CD14-positive monocyte (primary cell): ENCODE measurements around the gene DUSP3. TPM values are rescaled to one million over a fixed set of nuclear protein-coding genes. Genes with fewer than 3 reads are reported as not detected.

Experiments used
- DNase-seq, 3 donors: peaks; one replicate each; pipeline ENCODE4 v3.0.0-alpha.2; 2011 to 2022
- H2AFZ ChIP-seq: 2 replicates; pipeline ENCODE4 v1.6.0; 2012; ENCODE audit warnings: mild to moderate bottlenecking, low read depth, low read length, inconsistent platforms; ENCODE audit not compliant: insufficient read depth, poor library complexity, severe bottlenecking
- H3K27ac ChIP-seq, 2 donors: 1 replicate in 1 of 2; 2 replicates in 1 of 2; pipeline ENCODE4 v1.5.1; 2012 to 2013; ENCODE audit warnings: low read length in 2 of 2, control low read depth in 1 of 2, inconsistent platforms in 1 of 2, low read depth in 1 of 2, mild to moderate bottlenecking in 1 of 2
- H3K27me3 ChIP-seq, 2 donors: one replicate each; pipeline versions ENCODE4 v1.6.0 to v1.6.1; 2011 to 2013; ENCODE audit warnings: low read length in 2 of 2; ENCODE audit not compliant: control insufficient read depth in 2 of 2, insufficient read depth in 2 of 2
- H3K36me3 ChIP-seq, 2 donors: replicated peaks in 1 of 2; 1 replicate in 1 of 2; 2 replicates in 1 of 2; pipeline versions ENCODE4 v1.5.1 to v1.6.1; 2012 to 2013; ENCODE audit warnings: low read length in 2 of 2, control low read depth in 1 of 2, inconsistent platforms in 1 of 2, mild to moderate bottlenecking in 1 of 2; ENCODE audit not compliant: insufficient read depth in 2 of 2, control insufficient read depth in 1 of 2
- H3K4me1 ChIP-seq, 2 donors: 1 replicate in 1 of 2; 2 replicates in 1 of 2; pipeline versions ENCODE4 v1.5.1 to v1.6.1; 2012 to 2013; ENCODE audit warnings: low read length in 2 of 2, control low read depth in 1 of 2, inconsistent platforms in 1 of 2, mild to moderate bottlenecking in 1 of 2, moderate library complexity in 1 of 2; ENCODE audit not compliant: insufficient read depth in 2 of 2, control insufficient read depth in 1 of 2
- H3K4me2 ChIP-seq: replicated peaks from 2 replicates; pipeline ENCODE3; 2012; ENCODE audit warnings: low read length, moderate library complexity, mild to moderate bottlenecking; ENCODE audit not compliant: poor library complexity, severe bottlenecking; ENCODE audit errors: extremely low read depth
- H3K4me3 ChIP-seq, 3 experiments: fragments of 200-600 bp in 1 of 3; sonication (generic) in 1 of 3; replicated peaks in 1 of 3; 1 replicate in 2 of 3; 2 replicates in 1 of 3; pipeline ENCODE4 v1.5.1; 2011 to 2013; ENCODE audit warnings: low read length in 3 of 3, mild to moderate bottlenecking in 3 of 3, control low read depth in 2 of 3, low read depth in 2 of 3, inconsistent platforms in 1 of 3, moderate library complexity in 1 of 3
- H3K79me2 ChIP-seq: 2 replicates; pipeline ENCODE4 v1.6.0; 2012; ENCODE audit warnings: mild to moderate bottlenecking, control low read depth, inconsistent platforms, low read length, moderate library complexity; ENCODE audit not compliant: insufficient read depth
- H3K9ac ChIP-seq: 2 replicates; pipeline ENCODE4 v1.6.0; 2017; ENCODE audit warnings: low read length, mild to moderate bottlenecking; ENCODE audit not compliant: insufficient read depth, poor library complexity, severe bottlenecking
- H3K9me3 ChIP-seq, 2 donors: replicated peaks in 1 of 2; 1 replicate in 1 of 2; 2 replicates in 1 of 2; pipeline versions ENCODE4 v1.5.1 to v1.6.1; 2012 to 2013; ENCODE audit warnings: low read length in 2 of 2, control low read depth in 1 of 2; ENCODE audit not compliant: control insufficient read depth in 1 of 2, insufficient read depth in 1 of 2
- H4K20me1 ChIP-seq: 2 replicates; pipeline ENCODE4 v1.6.0; 2012; ENCODE audit warnings: mild to moderate bottlenecking, low read length, control low read depth, moderate library complexity; ENCODE audit not compliant: insufficient read depth
- H3K27ac Mint-ChIP-seq, 7 donors: one replicate each; pipeline ENCODE4 v1.8.0; 2020; ENCODE audit warnings: mild to moderate bottlenecking in 7 of 7, mixed read lengths in 7 of 7, moderate library complexity in 6 of 7, inconsistent platforms in 2 of 7
- H3K27me3 Mint-ChIP-seq, 3 donors: one replicate each; pipeline ENCODE4 v1.8.0; 2021 to 2022; ENCODE audit warnings: low read depth in 3 of 3, mild to moderate bottlenecking in 3 of 3, mixed read lengths in 3 of 3, moderate library complexity in 3 of 3, inconsistent platforms in 1 of 3
- H3K36me3 Mint-ChIP-seq, 2 donors: one replicate each; pipeline ENCODE4 v1.8.0; 2020; ENCODE audit warnings: mixed read lengths in 2 of 2, inconsistent platforms in 1 of 2, mild to moderate bottlenecking in 1 of 2
- H3K4me1 Mint-ChIP-seq: one replicate; pipeline ENCODE4 v1.8.0; 2020; ENCODE audit warnings: mild to moderate bottlenecking, mixed read lengths
- H3K4me3 Mint-ChIP-seq, 2 donors: one replicate each; pipeline ENCODE4 v1.8.0; 2020; ENCODE audit warnings: mild to moderate bottlenecking in 2 of 2, mixed read lengths in 2 of 2, moderate library complexity in 1 of 2
- H3K9me3 Mint-ChIP-seq, 7 donors: one replicate each; pipeline ENCODE4 v1.8.0; 2020 to 2022; ENCODE audit warnings: mixed read lengths in 7 of 7, mild to moderate bottlenecking in 6 of 7, moderate library complexity in 6 of 7, inconsistent platforms in 2 of 7
- WGBS: methylation state at CpG from one replicate; pipeline ENCODE4 v1.1.5; 2013; ENCODE audit warnings: missing lambda C conversion rate; ENCODE audit not compliant: insufficient coverage; 5-methylcytosine and 5-hydroxymethylcytosine counted together
- intact Hi-C, 2 donors: fragments of 100-400 bp; cut with micrococcal nuclease; formaldehyde crosslinking; loops; one replicate each; pipeline versions ENCODE4 v1.15.0 to v1.15.1; 2023
- polyA plus RNA-seq, 3 donors: library from polyadenylated mRNA; depleted of rRNA in 1 of 3; unstranded in 2 of 3; stranded (reverse) in 1 of 3; fragments of 300-500 nt in 2 of 3; fragments of >200 nt in 1 of 3; fragmentation: Illumina TruSeq in 2 of 3; gene quantifications; 1 replicate in 2 of 3; 2 replicates in 1 of 3; pipeline ENCODE4 v1.2.3, GENCODE V29; 2012 to 2021
- TF ChIP-seq, protein P1 (sequence below): fragments of 200-600 bp; IDR thresholded peaks from one replicate; pipeline ENCODE4 v1.8.0; 2022; ENCODE audit warnings: antibody characterized with exemption, mild to moderate bottlenecking

The DUSP3 gene
- polyA plus RNA-seq, 3 donors: 36.7 to 78.5 (median 58.9) TPM

- no peak for DNase-seq
- Histone ChIP-seq H3K27ac (no peak overlapping the region), H3K4me2 (no peak overlapping the region), H2AFZ (no peak overlapping the region), H4K20me1 (no peaks in the 10 kb centered on the region), H3K79me2 (no peaks in the 10 kb centered on the region), H3K4me3 (no peak overlapping the region), H3K4me1 (peaks cover 11 to 15% of the 10 kb centered on the region in 2 donors), H3K9me3 (no peaks in the 10 kb centered on the region), H3K36me3 (no peaks in the 10 kb centered on the region), H3K27me3 (no peaks in the 10 kb centered on the region), H3K9ac (no peak overlapping the region)
- Mint-ChIP-seq H3K36me3 (peaks cover 0 to 3% of the 10 kb centered on the region in 2 donors), H3K27me3 (peaks cover 0 to 3% (median 2%) of the 10 kb centered on the region in 3 donors), H3K9me3 (peaks cover 0 to 2% (median 0%) of the 10 kb centered on the region in 7 donors), H3K4me3 (no peak overlapping the region), H3K27ac (no peak overlapping the region), H3K4me1 (peaks cover 18% of the 10 kb centered on the region)
- 100% methylated on average over 2 of the region's 5 CpGs for WGBS
- TF ChIP-seq, protein P1, sequence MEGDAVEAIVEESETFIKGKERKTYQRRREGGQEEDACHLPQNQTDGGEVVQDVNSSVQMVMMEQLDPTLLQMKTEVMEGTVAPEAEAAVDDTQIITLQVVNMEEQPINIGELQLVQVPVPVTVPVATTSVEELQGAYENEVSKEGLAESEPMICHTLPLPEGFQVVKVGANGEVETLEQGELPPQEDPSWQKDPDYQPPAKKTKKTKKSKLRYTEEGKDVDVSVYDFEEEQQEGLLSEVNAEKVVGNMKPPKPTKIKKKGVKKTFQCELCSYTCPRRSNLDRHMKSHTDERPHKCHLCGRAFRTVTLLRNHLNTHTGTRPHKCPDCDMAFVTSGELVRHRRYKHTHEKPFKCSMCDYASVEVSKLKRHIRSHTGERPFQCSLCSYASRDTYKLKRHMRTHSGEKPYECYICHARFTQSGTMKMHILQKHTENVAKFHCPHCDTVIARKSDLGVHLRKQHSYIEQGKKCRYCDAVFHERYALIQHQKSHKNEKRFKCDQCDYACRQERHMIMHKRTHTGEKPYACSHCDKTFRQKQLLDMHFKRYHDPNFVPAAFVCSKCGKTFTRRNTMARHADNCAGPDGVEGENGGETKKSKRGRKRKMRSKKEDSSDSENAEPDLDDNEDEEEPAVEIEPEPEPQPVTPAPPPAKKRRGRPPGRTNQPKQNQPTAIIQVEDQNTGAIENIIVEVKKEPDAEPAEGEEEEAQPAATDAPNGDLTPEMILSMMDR: no peak
- intact Hi-C loops: no loop called here
These were observed 32.0 kb upstream of the DUSP3 start for GRCh38 chr17:43810823-43811222.

GRCh38 chr17:43810226-43810715 lies 31.5 kb upstream of the DUSP3 start:
- intact Hi-C loops: no loop called here
- Histone ChIP-seq H3K27me3 (no peaks in the 10 kb centered on the region), H3K4me1 (peaks cover 11 to 13% of the 10 kb centered on the region in 2 donors), H3K27ac (no peak overlapping the region), H3K4me2 (no peak overlapping the region), H3K79me2 (no peaks in the 10 kb centered on the region), H4K20me1 (no peaks in the 10 kb centered on the region), H3K4me3 (no peak overlapping the region), H3K9me3 (no peaks in the 10 kb centered on the region), H3K36me3 (no peaks in the 10 kb centered on the region), H3K9ac (no peak overlapping the region), H2AFZ (no peak overlapping the region)
- H3K27me3 Mint-ChIP-seq: peaks cover 0 to 3% (median 2%) of the 10 kb centered on the region in 3 donors
- no peak overlapping the region for H3K4me3 Mint-ChIP-seq
- peaks cover 0 to 3% of the 10 kb centered on the region in 2 donors for H3K36me3 Mint-ChIP-seq
- DNase-seq: no peak
- peaks cover 16% of the 10 kb centered on the region for H3K4me1 Mint-ChIP-seq
- peaks cover 0 to 2% (median 0%) of the 10 kb centered on the region in 7 donors for H3K9me3 Mint-ChIP-seq
- TF ChIP-seq, protein P1: no peak
- no CpG with 5 or more reads among the region's 4 CpGs for WGBS
- H3K27ac Mint-ChIP-seq: no peak overlapping the region
